Neural progenitor cell (in vitro differentiated cells): Measurements from ENCODE around the gene MMD.

Source experiments
- CTCF ChIP-seq: fragments of 200-600 bp; sonication (generic); IDR thresholded peaks from 2 replicates; pipeline ENCODE4 v1.5.1; 2017; ENCODE audit warnings: antibody characterized with exemption, mild to moderate bottlenecking
- EZH2 ChIP-seq: fragments of 200-600 bp; sonication (generic); IDR thresholded peaks from 2 replicates; pipeline ENCODE4 v1.6.1; 2017; ENCODE audit warnings: antibody characterized with exemption, mild to moderate bottlenecking, moderate library complexity
- EZH2phosphoT487 ChIP-seq: fragments of 200-600 bp; sonication (generic); IDR thresholded peaks from 2 replicates; pipeline ENCODE4 v1.6.1; 2017; ENCODE audit warnings: antibody characterized with exemption

DNA sequence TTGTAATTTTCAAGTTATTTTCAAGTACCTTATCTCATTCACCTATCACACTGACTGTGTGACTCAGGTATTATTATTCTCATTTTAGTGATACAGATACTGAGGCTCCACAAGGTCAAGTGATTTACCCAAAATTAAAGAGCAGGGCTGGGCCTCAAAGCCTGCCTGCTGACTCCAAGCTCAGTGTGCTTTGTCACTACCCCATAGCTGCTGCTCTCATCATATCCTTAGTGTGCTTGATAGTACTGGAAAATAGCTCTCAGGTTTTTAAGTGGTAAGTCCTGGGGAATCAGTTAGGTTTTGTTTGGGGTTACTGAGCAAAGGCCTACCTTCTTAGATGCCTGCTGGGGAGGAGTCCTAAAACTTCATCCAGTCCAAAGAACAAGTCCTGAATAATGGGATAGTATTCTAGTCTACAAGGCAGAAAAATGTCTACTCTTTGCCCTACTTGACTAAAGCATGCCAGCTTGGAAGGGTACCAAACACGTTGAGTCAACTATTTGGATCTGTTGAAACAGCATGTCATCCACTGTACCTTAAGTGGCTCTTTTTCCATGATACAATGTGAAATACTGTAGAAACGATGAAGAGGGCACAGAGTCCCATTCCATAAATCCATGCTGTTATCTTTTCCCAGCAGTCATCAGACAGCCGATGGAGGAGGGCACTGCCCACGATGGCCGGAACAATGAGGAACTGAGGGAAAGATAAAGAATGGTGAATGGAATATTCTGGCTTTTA lies 10.7 kb downstream of the MMD start:
- no peak for TF ChIP-seq CTCF
- no peak for TF ChIP-seq EZH2
- TF ChIP-seq EZH2phosphoT487 = no peak
